B cell (primary cell): ENCODE data around the gene FAAH2.

Source experiments
- CTCF ChIP-seq: fragments of 200-600 bp; IDR thresholded peaks from one replicate; pipeline ENCODE4 v1.8.0; 2022; ENCODE audit warnings: antibody characterized with exemption, mild to moderate bottlenecking
- EZH2 ChIP-seq: IDR thresholded peaks from 2 replicates; pipeline ENCODE4 v1.6.1; 2012; ENCODE audit warnings: borderline replicate concordance, low read depth, mild to moderate bottlenecking, moderate library complexity, low read length; ENCODE audit not compliant: insufficient read depth, poor library complexity, severe bottlenecking

DNA sequence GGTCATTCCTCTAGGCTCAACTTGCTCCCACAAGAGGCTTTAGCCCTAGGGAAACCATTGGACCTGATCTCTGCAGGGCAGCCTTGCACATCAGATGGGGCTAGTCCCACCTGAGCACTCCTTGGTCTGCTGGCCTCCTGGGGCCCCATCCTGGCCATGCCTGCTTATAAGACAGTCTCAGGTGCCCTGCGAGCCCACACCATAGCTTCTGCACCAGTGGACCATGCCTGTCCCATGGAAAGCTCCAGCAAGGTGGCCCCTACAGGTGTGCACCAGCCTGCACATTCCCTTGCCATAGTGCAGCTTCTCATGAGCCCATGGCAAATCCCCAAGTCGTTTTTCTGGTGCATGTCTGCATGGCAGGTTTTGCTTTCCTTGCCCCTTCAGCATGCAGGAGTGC lies 19.6 kb upstream of the FAAH2 start:
- no peak for TF ChIP-seq EZH2
- no peak for TF ChIP-seq CTCF
